ENCODE results near the gene DOCK8. TPM values are rescaled to one million over a fixed set of nuclear protein-coding genes. Genes with fewer than 3 reads are reported as not detected.

Gene DOCK8
- polyA plus RNA-seq, 1 donor (not counting 4 experiments of a cell fraction or from before 2014, with no cell fraction given): 1.5 TPM

DNA sequence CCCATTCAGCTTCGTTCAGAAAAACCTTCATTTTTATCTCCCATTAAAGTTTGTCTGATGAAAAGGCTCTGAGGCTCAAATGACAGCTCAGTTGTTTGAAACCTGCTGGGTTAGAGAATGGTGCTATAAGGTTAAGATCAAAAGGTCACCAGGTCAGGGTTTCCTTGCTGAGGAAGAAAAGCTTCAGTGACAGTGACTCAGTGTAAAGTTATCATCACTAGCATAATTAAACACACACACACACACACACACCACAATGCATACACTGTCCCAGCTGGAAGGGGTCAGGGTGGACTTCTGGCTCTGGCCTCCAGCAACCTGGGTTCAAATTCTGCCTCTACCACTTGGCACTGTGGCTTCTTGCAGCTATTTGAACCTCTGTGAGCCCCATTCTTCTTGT, 281.1 kb downstream of the DOCK8 start:
- no peaks in the 10 kb centered on the region for H3K4me1 ChIP-seq (ENCODE audit: control insufficient read depth, extremely low read depth, insufficient read depth, low read length)
- FAIRE-seq (no peak), DNase-seq (ENCODE audit: low read depth, low spot score) (no peak)
- no peak for TF ChIP-seq EZH2 (IDR thresholded peaks at IDR 0.05; ENCODE audit: low read length)
- TF ChIP-seq, protein P1, sequence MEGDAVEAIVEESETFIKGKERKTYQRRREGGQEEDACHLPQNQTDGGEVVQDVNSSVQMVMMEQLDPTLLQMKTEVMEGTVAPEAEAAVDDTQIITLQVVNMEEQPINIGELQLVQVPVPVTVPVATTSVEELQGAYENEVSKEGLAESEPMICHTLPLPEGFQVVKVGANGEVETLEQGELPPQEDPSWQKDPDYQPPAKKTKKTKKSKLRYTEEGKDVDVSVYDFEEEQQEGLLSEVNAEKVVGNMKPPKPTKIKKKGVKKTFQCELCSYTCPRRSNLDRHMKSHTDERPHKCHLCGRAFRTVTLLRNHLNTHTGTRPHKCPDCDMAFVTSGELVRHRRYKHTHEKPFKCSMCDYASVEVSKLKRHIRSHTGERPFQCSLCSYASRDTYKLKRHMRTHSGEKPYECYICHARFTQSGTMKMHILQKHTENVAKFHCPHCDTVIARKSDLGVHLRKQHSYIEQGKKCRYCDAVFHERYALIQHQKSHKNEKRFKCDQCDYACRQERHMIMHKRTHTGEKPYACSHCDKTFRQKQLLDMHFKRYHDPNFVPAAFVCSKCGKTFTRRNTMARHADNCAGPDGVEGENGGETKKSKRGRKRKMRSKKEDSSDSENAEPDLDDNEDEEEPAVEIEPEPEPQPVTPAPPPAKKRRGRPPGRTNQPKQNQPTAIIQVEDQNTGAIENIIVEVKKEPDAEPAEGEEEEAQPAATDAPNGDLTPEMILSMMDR (optimal IDR thresholded peaks at IDR 0.05 in 1 of 3, IDR thresholded peaks at IDR 0.05 in 1 of 3, conservative IDR thresholded peaks at IDR 0.05 in 1 of 3; ENCODE audit: extremely low read depth in 1 of 3, insufficient read depth in 2 of 3, low read length in 3 of 3): no peak
- no peaks in the 10 kb centered on the region for H4K20me1 ChIP-seq (ENCODE audit: control insufficient read depth, extremely low read depth, insufficient read depth, low read length)
- H3K27me3 ChIP-seq (ENCODE audit: control insufficient read depth, extremely low read depth, insufficient read depth, low read length): no peaks in the 10 kb centered on the region
- no peak overlapping the region for H3K4me2 ChIP-seq (ENCODE audit: control insufficient read depth, extremely low read depth, insufficient read depth, low read depth, low read length)
- H3K9ac ChIP-seq (ENCODE audit: control insufficient read depth, extremely low read depth, insufficient read depth, low read length): no peak overlapping the region
- H3K9me3 ChIP-seq (ENCODE audit: control insufficient read depth, low read depth, low read length): no peaks in the 10 kb centered on the region
- dilution Hi-C loops (cut with MboI; ENCODE audit: extremely low pct_ligation_motif_present, low sequenced_read_pairs): no loop called here
- no peak overlapping the region for H3K4me3 ChIP-seq (ENCODE audit: control insufficient read depth in 2 of 3, extremely low read depth in 1 of 3, insufficient read depth in 2 of 3, low read depth in 1 of 3, low read length in 3 of 3)
- H3K27ac ChIP-seq (ENCODE audit: control insufficient read depth, insufficient read depth, low read length): no peak overlapping the region
- H3K9me1 ChIP-seq (ENCODE audit: control insufficient read depth, extremely low read depth, insufficient read depth, low read length): no peaks in the 10 kb centered on the region
- no peaks in the 10 kb centered on the region for H3K79me2 ChIP-seq (ENCODE audit: control insufficient read depth, insufficient read depth, low read length)
- no peaks in the 10 kb centered on the region for H3K36me3 ChIP-seq (ENCODE audit: control insufficient read depth in 2 of 2, extremely low read depth in 1 of 2, insufficient read depth in 2 of 2, low read length in 2 of 2)
- no peak overlapping the region for H2AFZ ChIP-seq (ENCODE audit: control insufficient read depth, low read length)

DNA sequence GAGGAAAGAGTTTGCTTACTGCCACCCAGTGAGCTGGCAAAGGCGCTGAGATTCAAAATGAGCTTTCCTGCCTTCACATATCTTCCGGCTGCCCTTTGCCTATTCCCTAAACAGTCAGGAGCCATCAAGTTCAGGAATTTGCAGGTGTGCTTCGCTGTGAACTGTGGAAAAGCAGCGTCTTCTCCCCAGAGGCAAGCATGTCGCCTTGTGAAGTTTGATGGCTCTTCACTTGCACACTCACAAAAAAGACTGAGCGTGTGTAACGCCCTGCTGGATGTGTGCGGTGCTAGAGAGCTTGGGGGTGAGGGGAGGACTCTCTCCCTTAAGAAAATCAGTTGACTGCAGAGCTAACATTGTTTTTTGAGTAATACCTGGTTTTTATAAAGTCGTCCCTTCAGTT, 288.7 kb downstream of the DOCK8 start:
- FAIRE-seq (peak; percentile 61), DNase-seq (ENCODE audit: low read depth, low spot score) (no peak)
- Histone ChIP-seq H3K27ac (ENCODE audit: control insufficient read depth, insufficient read depth, low read length) (no peak overlapping the region), H3K9me1 (ENCODE audit: control insufficient read depth, extremely low read depth, insufficient read depth, low read length) (no peaks in the 10 kb centered on the region), H3K27me3 (ENCODE audit: control insufficient read depth, extremely low read depth, insufficient read depth, low read length) (no peaks in the 10 kb centered on the region), H3K9me3 (ENCODE audit: control insufficient read depth, low read depth, low read length) (no peaks in the 10 kb centered on the region), H3K4me3 (ENCODE audit: control insufficient read depth in 2 of 3, extremely low read depth in 1 of 3, insufficient read depth in 2 of 3, low read depth in 1 of 3, low read length in 3 of 3) (peak overlapping the region in 1 of 3 experiments; percentile 79), H4K20me1 (ENCODE audit: control insufficient read depth, extremely low read depth, insufficient read depth, low read length) (no peaks in the 10 kb centered on the region), H3K9ac (ENCODE audit: control insufficient read depth, extremely low read depth, insufficient read depth, low read length) (no peak overlapping the region), H3K4me1 (ENCODE audit: control insufficient read depth, extremely low read depth, insufficient read depth, low read length) (peaks cover 18% of the 10 kb centered on the region), H3K4me2 (ENCODE audit: control insufficient read depth, extremely low read depth, insufficient read depth, low read depth, low read length) (peak overlapping the region; percentile 86), H2AFZ (ENCODE audit: control insufficient read depth, low read length) (peak overlapping the region; percentile 96), H3K79me2 (ENCODE audit: control insufficient read depth, insufficient read depth, low read length) (peaks cover 23% of the 10 kb centered on the region), H3K36me3 (ENCODE audit: control insufficient read depth in 2 of 2, extremely low read depth in 1 of 2, insufficient read depth in 2 of 2, low read length in 2 of 2) (no peaks in the 10 kb centered on the region)
- dilution Hi-C loops (cut with MboI; ENCODE audit: extremely low pct_ligation_motif_present, low sequenced_read_pairs): no loop called here
- TF ChIP-seq, protein P1 (optimal IDR thresholded peaks at IDR 0.05 in 1 of 3, IDR thresholded peaks at IDR 0.05 in 1 of 3, conservative IDR thresholded peaks at IDR 0.05 in 1 of 3; ENCODE audit: extremely low read depth in 1 of 3, insufficient read depth in 2 of 3, low read length in 3 of 3): no peak
- no peak for TF ChIP-seq EZH2 (IDR thresholded peaks at IDR 0.05; ENCODE audit: low read length)
